TTC549 (cell line): ENCODE measurements around the gene F5.

Source experiments
- FAIRE-seq: peaks from 2 replicates; lab custom pipeline; 2012; peaks lifted over from hg19 to GRCh38; lab: Jason Lieb, UNC

F5 gene

GRCh38 chr1:169475806-169476387 lies 110.4 kb downstream of the F5 start:
- no peak for FAIRE-seq

GRCh38 chr1:169474302-169474995 lies 111.8 kb downstream of the F5 start:
- no peak for FAIRE-seq

- no peak for FAIRE-seq
These were observed 112.9 kb downstream of the F5 start for GRCh38 chr1:169473347-169473746.

GRCh38 chr1:169472738-169473137 lies 113.5 kb downstream of the F5 start:
- no peak for FAIRE-seq

- no peak for FAIRE-seq
These were observed 117.3 kb downstream of the F5 start for GRCh38 chr1:169468982-169469381.

GRCh38 chr1:169466259-169467230 lies 119.7 kb downstream of the F5 start:
- peak; percentile 90 for FAIRE-seq

GRCh38 chr1:169465281-169465680 lies 121.0 kb downstream of the F5 start:
- no peak for FAIRE-seq
